ENCODE measurements around the gene DNAH6. TPM values are rescaled to one million over a fixed set of nuclear protein-coding genes. Genes with fewer than 3 reads are reported as not detected.

The DNAH6 gene
- total and polyA plus RNA-seq, 9 of the 15 experiments (the other 6 are each of a cell fraction or from before 2014, with no cell fraction given), result 0.01 to 0.04 (median 0.01) TPM; not detected in 5

- no peak for DNase-seq (ENCODE audit: extremely low read depth in 1 of 4, low spot score in 3 of 4)
- no peaks in the 10 kb centered on the region for H3K9me3 ChIP-seq (replicated peaks; ENCODE audit: control insufficient read depth, insufficient read depth, low read depth, low read length)
- no peak overlapping the region for H3K27ac ChIP-seq (ENCODE audit: extremely low read depth, low read depth, low read length)
- H3K9me1 ChIP-seq (ENCODE audit: control insufficient read depth, insufficient read depth, low read length), result no peaks in the 10 kb centered on the region
- no peak overlapping the region for H3K4me3 ChIP-seq
- TF ChIP-seq, protein P1, sequence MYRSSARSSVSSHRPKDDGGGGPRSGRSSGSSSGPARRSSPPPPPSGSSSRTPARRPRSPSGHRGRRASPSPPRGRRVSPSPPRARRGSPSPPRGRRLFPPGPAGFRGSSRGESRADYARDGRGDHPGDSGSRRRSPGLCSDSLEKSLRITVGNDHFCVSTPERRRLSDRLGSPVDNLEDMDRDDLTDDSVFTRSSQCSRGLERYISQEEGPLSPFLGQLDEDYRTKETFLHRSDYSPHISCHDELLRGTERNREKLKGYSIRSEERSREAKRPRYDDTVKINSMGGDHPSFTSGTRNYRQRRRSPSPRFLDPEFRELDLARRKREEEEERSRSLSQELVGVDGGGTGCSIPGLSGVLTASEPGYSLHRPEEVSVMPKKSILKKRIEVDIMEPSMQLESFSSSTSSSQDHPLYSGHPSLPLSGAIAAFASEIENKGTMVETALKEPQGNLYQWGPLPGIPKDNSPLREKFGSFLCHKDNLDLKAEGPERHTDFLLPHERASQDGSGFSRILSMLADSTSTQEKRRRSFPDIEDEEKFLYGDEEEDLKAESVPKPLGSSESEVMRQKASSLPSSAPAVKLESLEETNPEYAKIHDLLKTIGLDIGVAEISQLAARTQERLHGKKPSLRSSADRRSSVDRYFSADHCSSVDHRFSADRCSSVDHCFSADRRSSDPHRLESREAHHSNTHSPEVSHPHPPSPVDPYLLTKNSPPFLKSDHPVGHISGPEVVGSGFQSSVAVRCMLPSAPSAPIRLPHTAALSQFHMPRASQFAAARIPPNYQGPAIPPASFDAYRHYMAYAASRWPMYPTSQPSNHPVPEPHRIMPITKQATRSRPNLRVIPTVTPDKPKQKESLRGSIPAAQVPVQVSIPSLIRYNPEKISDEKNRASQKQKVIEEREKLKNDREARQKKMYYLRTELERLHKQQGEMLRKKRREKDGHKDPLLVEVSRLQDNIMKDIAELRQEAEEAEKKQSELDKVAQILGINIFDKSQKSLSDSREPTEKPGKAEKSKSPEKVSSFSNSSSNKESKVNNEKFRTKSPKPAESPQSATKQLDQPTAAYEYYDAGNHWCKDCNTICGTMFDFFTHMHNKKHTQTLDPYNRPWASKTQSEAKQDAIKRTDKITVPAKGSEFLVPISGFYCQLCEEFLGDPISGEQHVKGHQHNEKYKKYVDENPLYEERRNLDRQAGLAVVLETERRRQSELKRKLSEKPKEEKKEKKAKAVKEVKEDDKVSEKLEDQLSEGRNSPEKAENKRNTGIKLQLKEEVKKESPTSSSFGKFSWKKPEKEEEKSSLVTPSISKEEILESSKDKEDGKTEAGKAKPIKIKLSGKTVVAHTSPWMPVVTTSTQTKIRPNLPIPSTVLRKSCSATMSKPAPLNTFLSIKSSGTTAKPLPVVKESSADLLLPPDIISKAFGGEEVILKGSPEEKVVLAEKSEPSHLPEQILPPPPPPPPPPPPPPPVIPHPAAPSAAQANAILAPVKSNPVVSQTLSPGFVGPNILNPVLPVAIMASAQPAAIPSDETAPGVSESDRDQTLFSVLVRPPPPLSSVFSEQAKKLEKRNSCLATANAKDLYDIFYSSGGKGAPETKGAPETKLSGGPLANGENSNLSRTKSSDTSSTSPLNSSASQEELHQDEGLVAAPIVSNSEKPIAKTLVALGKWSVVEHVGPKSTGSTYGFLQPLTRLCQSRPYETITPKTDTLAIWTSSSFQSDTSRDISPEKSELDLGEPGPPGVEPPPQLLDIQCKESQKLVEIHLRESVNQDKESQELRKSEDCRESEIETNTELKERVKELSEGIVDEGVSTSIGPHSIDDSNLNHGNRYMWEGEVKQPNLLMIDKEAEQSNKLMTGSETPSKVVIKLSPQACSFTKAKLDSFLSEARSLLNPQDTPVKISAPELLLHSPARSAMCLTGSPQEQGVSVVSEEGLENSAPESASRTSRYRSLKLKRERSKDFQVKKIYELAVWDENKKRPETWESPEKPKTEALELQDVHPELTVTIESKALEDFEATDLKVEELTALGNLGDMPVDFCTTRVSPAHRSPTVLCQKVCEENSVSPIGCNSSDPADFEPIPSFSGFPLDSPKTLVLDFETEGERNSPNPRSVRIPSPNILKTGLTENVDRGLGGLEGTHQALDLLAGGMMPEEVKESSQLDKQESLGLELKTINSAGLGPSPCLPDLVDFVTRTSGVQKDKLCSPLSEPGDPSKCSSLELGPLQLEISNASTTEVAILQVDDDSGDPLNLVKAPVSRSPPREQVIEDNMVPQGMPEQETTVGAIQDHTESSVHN (IDR thresholded peaks at IDR 0.05; ENCODE audit: borderline replicate concordance in 1 of 2, low read depth in 1 of 2), result no peak
- no peak for TF ChIP-seq SREBF1 (IDR thresholded peaks at IDR 0.05; ENCODE audit: borderline replicate concordance, low read depth, low read length)
- no peak for TF ChIP-seq SMARCA5 (IDR thresholded peaks at IDR 0.05)
- no peak for TF ChIP-seq DIDO1 (tag; IDR thresholded peaks at IDR 0.05; ENCODE audit: low read depth)
- TF ChIP-seq RBBP5 (IDR thresholded peaks at IDR 0.05; ENCODE audit: borderline replicate concordance, insufficient read depth, low read length, poor library complexity, severe bottlenecking), result no peak
- TF ChIP-seq CBFA2T2 (conservative IDR thresholded peaks at IDR 0.05), result no peak
- TF ChIP-seq GTF2A2 (tag; IDR thresholded peaks at IDR 0.05), result no peak
- TF ChIP-seq HOXB6 (CRISPR knock-in tag; IDR thresholded peaks at IDR 0.05; ENCODE audit: borderline replicate concordance), result no peak
- no peak overlapping the region for H3K4me2 ChIP-seq (ENCODE audit: insufficient read depth, low read length)
- no peaks in the 10 kb centered on the region for H3K4me1 ChIP-seq (replicated peaks in 1 of 2; ENCODE audit: control insufficient read depth in 2 of 2, insufficient read depth in 2 of 2, low read length in 2 of 2)
- no TSS peak for BruUV-seq (replicated peaks)
- POLR2A ChIA-PET, result no interaction called here
- no peak overlapping the region for H3K9ac ChIP-seq (ENCODE audit: insufficient read depth in 1 of 2, low read depth in 2 of 2, low read length in 2 of 2)
- CTCF ChIA-PET (ENCODE audit: low intra/inter-chr PET ratio), result no interaction called here
- intact Hi-C loops (cut with micrococcal nuclease) (no loop called here), in situ Hi-C loops (cut with MboI) (no loop called here)
- WGBS (ENCODE audit: insufficient coverage, low coverage, missing lambda C conversion rate), result 0% methylated on average over 3 of the region's 3 CpGs
- no peak for ATAC-seq
- no peak overlapping the region for H2AFZ ChIP-seq (ENCODE audit: low read depth, low read length)
- no peaks in the 10 kb centered on the region for H3K79me2 ChIP-seq (ENCODE audit: control insufficient read depth, insufficient read depth, low read length)
- no peaks in the 10 kb centered on the region for H3K36me3 ChIP-seq (ENCODE audit: control insufficient read depth, insufficient read depth, low read length)
- H4K20me1 ChIP-seq (replicated peaks; ENCODE audit: control insufficient read depth, insufficient read depth, low read length), result no peaks in the 10 kb centered on the region
- no peaks in the 10 kb centered on the region for H3K27me3 ChIP-seq (ENCODE audit: control insufficient read depth in 2 of 2, insufficient read depth in 2 of 2, low read length in 2 of 2)
- FAIRE-seq, result no peak
Observed at GRCh38 chr2:84757648-84758047, 241.3 kb downstream of the DNAH6 start.
